Suprapubic skin (tissue), 4 donors: ENCODE data around the gene FAM177B. TPM values are rescaled to one million over a fixed set of nuclear protein-coding genes. Genes with fewer than 3 reads are reported as not detected.
A peak's percentile ranks its signal among the peaks of the same experiment; 100 is the strongest.

Experiments used
- DNase-seq, 2 donors: peaks; one replicate each; pipeline ENCODE4 v3.0.0-alpha.2; 2019; ENCODE audit warnings: low spot score in 2 of 2
- H3K27ac ChIP-seq: fragments of 200-600 bp; sonication (generic); one replicate; pipeline ENCODE4 v1.5.1; 2019
- H3K27me3 ChIP-seq: fragments of 200-600 bp; sonication (generic); one replicate; pipeline ENCODE4 v1.5.1; 2019
- H3K36me3 ChIP-seq: fragments of 200-600 bp; sonication (generic); one replicate; pipeline ENCODE4 v1.5.1; 2019
- H3K4me1 ChIP-seq: fragments of 200-600 bp; sonication (generic); one replicate; pipeline ENCODE4 v1.5.1; 2019
- H3K4me3 ChIP-seq: fragments of 200-600 bp; sonication (generic); one replicate; pipeline ENCODE4 v1.5.1; 2019; ENCODE audit warnings: mild to moderate bottlenecking
- H3K9me3 ChIP-seq: fragments of 200-600 bp; sonication (generic); one replicate; pipeline ENCODE4 v1.5.1; 2019
- CTCF ChIP-seq, 2 donors: fragments of 200-600 bp in 1 of 2; fragments of 450-650 bp in 1 of 2; sonication (generic) in 1 of 2; IDR thresholded peaks; one replicate each; pipeline ENCODE4 v1.5.1; 2016 to 2019; ENCODE audit warnings: antibody characterized with exemption in 2 of 2, mild to moderate bottlenecking in 1 of 2, moderate library complexity in 1 of 2
- EP300 ChIP-seq: sonication (generic); formaldehyde crosslinking; IDR thresholded peaks from one replicate; pipeline ENCODE4 v1.6.1; 2017; ENCODE audit warnings: antibody characterized with exemption
- POLR2A ChIP-seq, 2 donors: fragments of 450-650 bp; IDR thresholded peaks; one replicate each; pipeline ENCODE4 v1.6.1; 2017; ENCODE audit warnings: antibody characterized with exemption in 2 of 2, mild to moderate bottlenecking in 2 of 2, moderate library complexity in 2 of 2
- POLR2AphosphoS5 ChIP-seq, 3 donors: sonication (generic); formaldehyde crosslinking; IDR thresholded peaks; one replicate each; pipeline ENCODE4 v1.6.1; 2017; ENCODE audit warnings: antibody characterized with exemption in 3 of 3
- WGBS: methylation state at CpG from one replicate; pipeline ENCODE4 v1.1.5; 2018; 5-methylcytosine and 5-hydroxymethylcytosine counted together
- total RNA-seq, 4 donors: library from RNA; depleted of rRNA; stranded (reverse); fragments of >200 nt; gene quantifications; one replicate each; pipeline ENCODE4 v1.1.0, GENCODE V29; 2016

The FAM177B gene
- total RNA-seq, 4 donors from 2014 or later: 2.0 TPM; not detected in 3

- no peak for DNase-seq
- H3K36me3 ChIP-seq: no peaks in the 10 kb centered on the region
- 7% methylated on average over 2 of the region's 2 CpGs for WGBS
- TF ChIP-seq POLR2A (IDR thresholded peaks at IDR 0.05) (no peak), EP300 (no peak), POLR2AphosphoS5 (IDR thresholded peaks at IDR 0.05) (no peak), CTCF (IDR thresholded peaks at IDR 0.05) (peak; percentile 21 to 33)
- no peak overlapping the region for H3K4me3 ChIP-seq
- H3K9me3 ChIP-seq: no peaks in the 10 kb centered on the region
- H3K4me1 ChIP-seq: no peaks in the 10 kb centered on the region
- H3K27ac ChIP-seq: no peak overlapping the region
- no peaks in the 10 kb centered on the region for H3K27me3 ChIP-seq
Observed at GRCh38 chr1:222792744-222793143, 55.7 kb downstream of the FAM177B start.

GRCh38 chr1:222794656-222795474 lies 57.9 kb downstream of the FAM177B start:
- no peak for DNase-seq
- Histone ChIP-seq H3K9me3 (no peaks in the 10 kb centered on the region), H3K27ac (no peak overlapping the region), H3K36me3 (no peaks in the 10 kb centered on the region), H3K4me1 (peaks cover 3% of the 10 kb centered on the region), H3K27me3 (no peaks in the 10 kb centered on the region), H3K4me3 (no peak overlapping the region)
- TF ChIP-seq POLR2A (IDR thresholded peaks at IDR 0.05) (no peak), POLR2AphosphoS5 (IDR thresholded peaks at IDR 0.05) (no peak), EP300 (no peak), CTCF (IDR thresholded peaks at IDR 0.05) (no peak)
- 84% methylated on average over 6 of the region's 6 CpGs for WGBS

- TF ChIP-seq CTCF (IDR thresholded peaks at IDR 0.05): no peak
- no peak for TF ChIP-seq POLR2A (IDR thresholded peaks at IDR 0.05)
- TF ChIP-seq EP300: no peak
- no peak for TF ChIP-seq POLR2AphosphoS5 (IDR thresholded peaks at IDR 0.05)
- DNase-seq: no peak
Observed at GRCh38 chr1:222798116-222798515, 61.1 kb downstream of the FAM177B start.

GRCh38 chr1:222798975-222799374 lies 62.0 kb downstream of the FAM177B start:
- no peak overlapping the region for H3K27ac ChIP-seq
- 76% methylated on average over 4 of the region's 4 CpGs for WGBS
- H3K4me3 ChIP-seq: no peak overlapping the region
- no peak for TF ChIP-seq POLR2AphosphoS5 (IDR thresholded peaks at IDR 0.05)
- TF ChIP-seq POLR2A (IDR thresholded peaks at IDR 0.05): no peak
- TF ChIP-seq EP300: no peak
- TF ChIP-seq CTCF (IDR thresholded peaks at IDR 0.05): no peak
- peaks cover 3% of the 10 kb centered on the region for H3K4me1 ChIP-seq
- no peaks in the 10 kb centered on the region for H3K36me3 ChIP-seq
- H3K9me3 ChIP-seq: no peaks in the 10 kb centered on the region
- DNase-seq: no peak
- no peaks in the 10 kb centered on the region for H3K27me3 ChIP-seq

More at GRCh38 chr1:222798116-222798515, 61.1 kb downstream of the FAM177B start:
- H3K27ac ChIP-seq: no peak overlapping the region
- H3K9me3 ChIP-seq: no peaks in the 10 kb centered on the region
- H3K4me1 ChIP-seq: peaks cover 3% of the 10 kb centered on the region
- no peaks in the 10 kb centered on the region for H3K36me3 ChIP-seq
- no peak overlapping the region for H3K4me3 ChIP-seq
- H3K27me3 ChIP-seq: no peaks in the 10 kb centered on the region

Other genes starting within 250 kb of the FAM177B start
- under 1 TPM in 1 of 4 donors, not detected in 3; 0.32 TPM for gene HHIPL2, start 189.1 kb upstream of the FAM177B start, total RNA-seq
- gene TAF1A, start 147.3 kb upstream of the FAM177B start, total RNA-seq: 1 to 10 TPM; 1.3 to 3.9 (median 2.5) TPM
- 10 to 100 TPM; 29.9 to 62.3 (median 46.1) TPM for gene MIA3, start 119.1 kb upstream of the FAM177B start, total RNA-seq
- 10 to 100 TPM; 27.1 to 31.3 (median 29.1) TPM for gene AIDA, start 24.7 kb upstream of the FAM177B start, total RNA-seq
- gene BROX, start 24.6 kb upstream of the FAM177B start, total RNA-seq: 10 to 100 TPM; 41.8 to 57.8 (median 53.8) TPM
- gene DISP1, start 77.8 kb downstream of the FAM177B start, total RNA-seq: 10 to 100 TPM in 2 of 4 donors, 1 to 10 TPM in 2; 8.3 to 20.9 (median 14.9) TPM